Measurements from ENCODE around the gene ZFAND3.

Gene ZFAND3

DNA sequence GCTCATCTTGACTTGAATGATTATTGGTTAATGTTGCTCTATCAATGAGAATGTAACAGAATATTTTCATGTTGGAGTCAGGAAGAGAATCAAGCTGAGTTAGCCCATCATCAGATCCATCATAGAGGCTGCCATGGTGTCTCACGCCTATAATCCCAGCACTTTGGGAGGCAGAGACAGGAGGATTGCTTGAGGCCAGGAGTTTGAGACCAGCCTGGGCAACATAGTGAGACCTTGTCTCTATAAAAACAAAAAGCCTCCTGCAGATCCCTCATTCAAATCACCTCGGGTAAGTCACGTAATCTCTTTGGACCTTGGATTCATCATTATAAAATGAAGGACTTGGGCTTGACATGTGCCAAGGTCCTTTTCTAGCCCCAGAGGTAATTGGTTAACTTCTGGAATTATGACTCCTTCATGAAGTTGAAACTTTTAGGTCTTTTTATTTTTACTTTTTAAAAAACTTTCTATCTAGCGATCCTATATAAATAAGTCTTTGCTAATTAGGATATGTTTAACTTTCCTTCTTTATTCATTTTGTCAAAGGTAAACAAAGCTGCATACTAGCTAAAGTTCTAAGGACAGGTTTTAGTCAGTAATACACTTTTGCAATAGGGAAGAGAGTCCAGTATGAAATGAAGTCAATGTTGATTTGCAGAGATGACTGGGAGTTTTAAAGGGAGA is 110.9 kb downstream of the ZFAND3 start:
- Histone ChIP-seq H3K27ac (ENCODE audit: low read length) (no peak overlapping the region), H3K4me2 (ENCODE audit: insufficient read depth, low read length) (no peak overlapping the region), H3K9ac (ENCODE audit: low read depth, low read length) (no peak overlapping the region), H3K27me3 (ENCODE audit: insufficient read depth, low read length, poor library complexity) (no peaks in the 10 kb centered on the region), H3K36me3 (ENCODE audit: insufficient read depth, low read length) (no peaks in the 10 kb centered on the region), H3K79me2 (ENCODE audit: insufficient read depth, low read length) (peaks cover 66% of the 10 kb centered on the region), H4K20me1 (ENCODE audit: insufficient read depth, low read length) (peaks cover 36% of the 10 kb centered on the region), H3K4me1 (ENCODE audit: insufficient read depth, low read length) (peaks cover 1% of the 10 kb centered on the region; the same call in 1 of the 2 replicates), H3K9me3 (ENCODE audit: insufficient read depth, low read length, severe bottlenecking) (no peaks in the 10 kb centered on the region), H3K4me3 (ENCODE audit: low read depth in 1 of 2, low read length in 2 of 2) (no peak overlapping the region), H2AFZ (ENCODE audit: low read depth, low read length) (no peak overlapping the region)
- TF ChIP-seq CTCF (IDR thresholded peaks at IDR 0.05; ENCODE audit: borderline replicate concordance, extremely low read depth, low read length, poor library complexity, severe bottlenecking) (no peak), EZH2 (IDR thresholded peaks at IDR 0.05; ENCODE audit: borderline replicate concordance, low read depth, low read length, severe bottlenecking) (no peak)
- no peak for ATAC-seq (ENCODE audit: insufficient read depth, low read depth)
- DNase-seq = no peak

DNA sequence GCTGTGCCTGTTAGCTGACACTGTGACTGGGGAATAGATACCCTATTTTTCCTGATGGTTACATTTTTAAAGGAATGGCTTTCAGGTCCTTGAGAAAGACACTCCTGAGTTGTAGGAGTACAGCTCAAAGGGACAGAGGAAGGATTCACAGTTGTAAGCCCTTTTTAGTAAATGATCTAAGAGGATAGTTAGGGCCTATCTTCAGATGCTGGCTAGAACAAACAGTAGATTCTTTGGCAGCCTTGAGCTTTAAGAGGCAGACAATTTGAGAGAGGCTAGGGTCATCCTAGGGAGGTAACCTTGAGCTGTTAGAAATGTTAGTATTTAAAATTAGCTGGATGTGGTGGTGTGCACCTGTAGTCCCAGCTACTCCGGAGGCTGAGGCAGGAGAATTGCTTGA is 111.5 kb downstream of the ZFAND3 start:
- Histone ChIP-seq H3K4me3 (ENCODE audit: low read depth in 1 of 2, low read length in 2 of 2) (no peak overlapping the region), H4K20me1 (ENCODE audit: insufficient read depth, low read length) (peaks cover 35% of the 10 kb centered on the region), H3K9me3 (ENCODE audit: insufficient read depth, low read length, severe bottlenecking) (no peaks in the 10 kb centered on the region), H3K4me2 (ENCODE audit: insufficient read depth, low read length) (no peak overlapping the region), H3K27me3 (ENCODE audit: insufficient read depth, low read length, poor library complexity) (no peaks in the 10 kb centered on the region), H3K4me1 (ENCODE audit: insufficient read depth, low read length) (peaks cover 7% of the 10 kb centered on the region), H3K36me3 (ENCODE audit: insufficient read depth, low read length) (no peaks in the 10 kb centered on the region), H3K79me2 (ENCODE audit: insufficient read depth, low read length) (peaks cover 63% of the 10 kb centered on the region), H3K9ac (ENCODE audit: low read depth, low read length) (no peak overlapping the region), H3K27ac (ENCODE audit: low read length) (no peak overlapping the region), H2AFZ (ENCODE audit: low read depth, low read length) (no peak overlapping the region)
- TF ChIP-seq CTCF (IDR thresholded peaks at IDR 0.05; ENCODE audit: borderline replicate concordance, extremely low read depth, low read length, poor library complexity, severe bottlenecking) (no peak), EZH2 (IDR thresholded peaks at IDR 0.05; ENCODE audit: borderline replicate concordance, low read depth, low read length, severe bottlenecking) (no peak)
- ATAC-seq (ENCODE audit: insufficient read depth, low read depth) (no peak), DNase-seq (no peak)

DNA sequence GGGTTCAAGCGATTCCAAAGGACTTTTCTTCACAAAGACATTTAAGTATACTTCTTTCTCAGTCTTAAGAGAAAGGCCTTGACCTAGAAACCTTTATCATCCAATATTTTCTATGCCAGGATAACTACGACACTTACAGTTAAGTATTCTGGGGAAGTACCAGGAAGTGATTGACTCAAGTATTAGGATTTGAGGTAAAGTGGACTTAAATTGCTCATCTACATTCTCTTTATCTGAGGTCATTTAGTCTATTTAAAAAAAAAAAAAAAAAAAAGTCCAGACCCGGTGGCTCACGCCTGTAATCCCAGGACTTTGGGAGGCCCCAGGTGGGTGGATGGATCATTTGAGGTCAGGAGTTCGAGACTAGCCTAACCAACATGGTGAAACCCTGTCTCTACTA is 114.7 kb downstream of the ZFAND3 start:
- H3K9me3 ChIP-seq (ENCODE audit: insufficient read depth, low read length, severe bottlenecking) = no peaks in the 10 kb centered on the region
- peaks cover 51% of the 10 kb centered on the region for H3K79me2 ChIP-seq (ENCODE audit: insufficient read depth, low read length)
- no peaks in the 10 kb centered on the region for H3K27me3 ChIP-seq (ENCODE audit: insufficient read depth, low read length, poor library complexity)
- H3K27ac ChIP-seq (ENCODE audit: low read length) = no peak overlapping the region
- no peak overlapping the region for H3K4me2 ChIP-seq (ENCODE audit: insufficient read depth, low read length)
- H3K9ac ChIP-seq (ENCODE audit: low read depth, low read length) = no peak overlapping the region
- TF ChIP-seq CTCF (IDR thresholded peaks at IDR 0.05; ENCODE audit: borderline replicate concordance, extremely low read depth, low read length, poor library complexity, severe bottlenecking) (no peak), EZH2 (IDR thresholded peaks at IDR 0.05; ENCODE audit: borderline replicate concordance, low read depth, low read length, severe bottlenecking) (no peak)
- DNase-seq (no peak), ATAC-seq (ENCODE audit: insufficient read depth, low read depth) (no peak)
- H3K36me3 ChIP-seq (ENCODE audit: insufficient read depth, low read length) = peaks cover 3% of the 10 kb centered on the region; the same call in 1 of the 2 replicates
- peaks cover 13% of the 10 kb centered on the region; the same call in 1 of the 2 replicates for H4K20me1 ChIP-seq (ENCODE audit: insufficient read depth, low read length)
- no peak overlapping the region for H3K4me3 ChIP-seq (ENCODE audit: low read depth in 1 of 2, low read length in 2 of 2)
- H3K4me1 ChIP-seq (ENCODE audit: insufficient read depth, low read length) = peaks cover 24% of the 10 kb centered on the region
- no peak overlapping the region for H2AFZ ChIP-seq (ENCODE audit: low read depth, low read length)
